GM19395 (cell line): ENCODE results near the gene EBF4.

Experiments used
- ATAC-seq: cut with Tn5 transposase; IDR thresholded peaks from one replicate; pipeline ENCODE4 v1.9.1; 2021; ENCODE audit warnings: mild to moderate bottlenecking, moderate library complexity; ENCODE audit not compliant: unreplicated experiment

Gene EBF4

DNA sequence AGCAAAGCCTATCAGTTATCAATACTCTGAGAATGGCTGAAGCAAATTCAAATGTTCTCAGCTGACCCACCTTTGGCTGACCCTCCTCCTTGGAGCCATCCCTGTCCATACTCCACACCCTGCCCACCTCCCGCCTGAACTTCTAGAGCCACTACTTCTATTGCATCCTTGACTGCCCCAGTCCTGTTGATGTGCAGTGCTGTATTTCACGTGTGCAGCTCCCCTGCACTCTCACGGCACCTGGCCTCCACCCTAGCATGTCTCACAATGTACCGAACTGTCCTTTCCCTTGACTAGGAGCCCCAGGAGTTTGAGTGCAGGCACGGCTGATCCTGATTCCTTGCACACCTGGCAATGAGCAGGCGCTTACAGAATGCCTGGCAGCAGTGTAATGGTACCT is 100.9 kb downstream of the EBF4 start:
- no peak for ATAC-seq

- ATAC-seq, result no peak
Measured at GRCh38 chr20:2794202-2794748, 101.7 kb downstream of the EBF4 start.

DNA sequence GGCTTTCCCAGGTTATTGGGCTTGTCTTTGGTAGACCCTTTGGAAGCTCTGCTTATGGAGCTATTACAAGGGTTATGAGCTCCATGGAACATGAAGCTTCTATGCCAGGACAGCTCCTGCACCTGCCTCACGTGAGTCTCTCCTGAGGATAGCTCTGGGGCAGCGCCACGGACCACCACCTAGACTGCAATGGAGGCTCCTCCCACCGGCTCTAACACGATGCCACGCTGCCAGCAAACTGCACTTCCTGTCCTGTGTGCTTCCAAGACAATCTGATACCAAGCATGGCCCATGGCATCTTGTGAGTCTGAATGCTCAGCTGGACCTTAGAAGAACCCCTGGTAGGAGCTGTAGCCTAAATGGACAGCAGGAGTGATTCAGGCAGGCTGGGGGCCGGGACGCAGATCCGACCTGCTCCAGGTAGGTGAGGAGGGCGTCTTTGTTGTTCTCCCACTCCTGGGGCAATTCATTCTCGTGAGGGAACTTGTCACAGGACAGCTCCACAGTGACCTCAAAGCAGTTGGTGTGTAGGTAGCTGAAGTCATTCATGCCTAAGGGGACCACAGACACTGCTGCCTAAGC is 102.4 kb downstream of the EBF4 start:
- ATAC-seq, result no peak

- no peak for ATAC-seq
Measured at GRCh38 chr20:2795451-2795850, 102.9 kb downstream of the EBF4 start.

DNA sequence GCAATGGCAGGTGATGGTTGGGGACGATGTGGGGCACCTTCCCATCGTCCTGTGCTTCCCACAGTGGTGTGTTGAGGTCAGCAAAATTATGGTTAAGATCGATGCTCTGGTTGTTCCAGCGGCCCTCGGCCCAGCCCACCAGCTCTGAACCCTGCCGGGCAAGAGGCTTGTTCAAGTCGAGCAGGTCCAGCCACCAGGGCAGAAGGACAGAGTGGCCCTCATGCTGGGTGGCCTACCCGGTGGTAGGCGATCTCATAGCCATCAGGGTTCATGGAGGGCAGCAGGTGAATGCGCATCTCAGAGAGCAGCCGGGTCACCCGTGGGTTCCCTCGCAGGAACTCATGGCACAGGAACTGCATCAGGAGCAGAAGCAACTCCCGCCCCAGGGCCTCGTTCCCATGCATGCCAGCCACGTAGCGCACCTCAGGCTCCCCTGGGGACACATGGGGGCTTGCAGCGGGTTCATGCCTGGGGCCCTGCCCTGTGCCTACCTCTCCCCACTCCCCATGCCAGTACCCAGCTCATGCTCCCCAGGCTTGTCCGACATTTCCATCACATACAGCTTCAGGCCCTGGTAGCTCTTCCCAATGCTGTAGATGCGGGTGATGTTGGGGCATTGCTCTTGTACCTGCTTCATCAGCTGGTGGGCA is 103.6 kb downstream of the EBF4 start:
- ATAC-seq, result no peak

- no peak for ATAC-seq
Measured at GRCh38 chr20:2797136-2797983, 104.8 kb downstream of the EBF4 start.

DNA sequence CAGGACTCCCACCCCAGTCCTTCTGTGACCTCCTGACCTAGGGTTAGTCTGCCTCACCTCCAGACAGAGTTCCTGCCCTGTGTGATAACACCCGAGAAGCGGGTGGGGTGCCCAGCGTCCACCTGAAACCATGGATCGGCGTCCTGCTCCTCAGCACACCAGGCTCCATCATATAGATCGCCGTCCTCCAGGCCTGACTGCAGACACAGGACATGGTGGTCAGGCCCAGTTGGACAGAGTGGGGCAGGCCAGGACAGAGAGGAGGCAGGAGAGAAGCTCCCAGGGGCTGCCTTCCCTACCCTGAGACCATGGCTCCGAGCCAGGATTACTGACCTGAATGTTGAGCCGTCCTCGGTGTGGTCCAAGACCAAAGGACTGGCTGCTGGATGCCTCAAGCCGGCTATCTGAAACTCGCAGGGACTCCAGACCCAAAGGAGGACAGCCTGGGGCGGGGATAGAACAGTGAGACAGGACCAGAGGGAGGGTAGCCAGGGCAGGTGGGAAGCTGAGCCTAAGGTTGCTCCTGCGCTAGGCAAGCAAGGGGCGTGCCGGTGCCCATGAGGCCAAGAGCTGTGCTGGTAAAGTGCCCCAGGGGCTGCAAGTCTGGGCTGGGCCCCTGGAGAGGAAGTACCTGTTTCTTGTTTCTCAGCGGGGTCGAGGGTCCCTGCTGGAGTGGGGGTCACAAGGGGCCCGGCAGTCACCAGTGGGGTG is 105.7 kb downstream of the EBF4 start:
- ATAC-seq, result no peak

DNA sequence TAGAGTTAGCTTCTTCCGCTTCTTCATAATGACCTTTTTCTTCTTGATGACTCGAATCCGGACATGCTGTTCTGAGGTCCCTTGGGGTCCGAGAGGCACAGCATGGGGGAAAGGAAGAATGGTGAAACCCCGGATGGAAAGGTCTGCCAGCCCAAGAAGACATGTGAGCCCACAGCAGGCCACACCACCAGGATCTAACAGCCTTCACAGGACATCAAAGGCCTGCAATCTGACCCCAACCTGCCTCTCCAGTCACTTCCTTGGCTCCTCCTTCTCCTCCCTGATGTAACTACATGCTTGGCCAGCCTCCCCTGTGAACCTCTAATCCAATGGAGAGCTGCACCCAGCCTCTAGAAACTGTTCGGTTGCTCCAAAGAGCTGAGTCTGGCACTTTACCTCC is 106.2 kb downstream of the EBF4 start:
- ATAC-seq, result no peak

DNA sequence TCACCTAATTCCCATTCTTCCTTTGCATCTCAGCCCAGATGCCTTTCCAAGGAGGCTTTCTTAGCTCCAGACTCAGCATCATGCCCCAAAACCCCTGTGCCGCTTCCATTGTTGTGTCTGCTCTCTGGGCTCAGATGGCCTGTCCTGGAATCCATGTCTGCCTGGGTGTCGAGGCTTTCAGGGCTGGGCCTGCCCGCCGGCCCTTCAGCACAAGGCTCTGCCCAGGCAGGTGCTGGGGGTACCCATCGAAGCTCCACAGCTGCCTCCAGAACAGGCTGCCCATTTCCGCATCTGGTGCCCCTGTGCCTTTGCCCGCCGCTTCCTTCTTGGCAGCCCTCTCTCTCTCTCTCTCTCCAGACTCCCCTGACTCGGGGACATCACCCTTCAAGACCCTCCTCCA is 106.7 kb downstream of the EBF4 start:
- ATAC-seq, result no peak

DNA sequence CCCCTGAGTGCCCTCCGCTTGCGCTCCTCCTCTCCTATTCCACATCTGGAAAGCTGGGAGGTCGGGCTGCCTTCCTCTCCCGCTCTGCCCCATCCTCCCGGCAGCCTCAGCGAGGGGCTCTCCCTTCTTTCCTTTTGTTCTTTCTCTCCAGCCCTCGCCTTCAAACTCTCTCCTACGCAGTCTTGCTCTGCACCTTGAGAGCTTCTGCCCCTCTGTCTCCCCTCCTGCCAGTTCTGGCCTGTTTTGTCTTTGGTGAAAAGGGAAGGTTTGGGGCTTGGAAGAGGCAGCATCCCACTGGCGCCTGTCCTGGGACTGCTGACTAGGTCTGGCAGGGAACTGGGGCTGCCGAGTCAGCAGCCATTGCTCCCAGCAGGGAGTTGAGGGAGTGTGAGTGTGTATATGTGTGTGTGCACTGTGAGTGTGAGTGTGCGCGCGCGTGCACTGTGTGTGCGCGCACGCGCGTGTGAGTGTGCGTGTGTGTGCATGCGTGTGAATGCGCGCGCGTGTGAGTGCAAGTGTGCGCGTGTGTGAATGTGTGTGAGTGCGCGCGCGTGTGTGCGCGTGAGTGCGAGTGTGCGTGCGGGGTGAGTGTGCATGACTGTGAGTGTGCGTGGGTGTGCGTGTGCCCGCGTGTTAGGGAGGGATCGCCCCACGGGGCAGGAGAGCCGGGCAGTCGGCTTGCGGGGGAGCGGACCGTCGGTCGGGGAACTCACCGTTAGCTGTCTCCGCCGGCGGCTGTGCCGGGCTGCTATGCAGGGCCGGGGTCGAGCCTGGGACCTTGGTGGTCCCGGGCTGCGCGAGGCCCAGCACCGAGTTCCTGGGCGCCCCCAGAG is 107.3 kb downstream of the EBF4 start:
- peak; percentile 13 for ATAC-seq

- ATAC-seq, result peak; percentile 72
Measured at GRCh38 chr20:2800521-2801285, 108.1 kb downstream of the EBF4 start, which contains the start of gene CPXM1. Gene CPXM1 (minus strand): TSS chr20:2800627. CDS start chr20:2800572, 55 bp downstream.

- ATAC-seq, result no peak
Measured at GRCh38 chr20:2801286-2801728, 108.7 kb downstream of the EBF4 start.

DNA sequence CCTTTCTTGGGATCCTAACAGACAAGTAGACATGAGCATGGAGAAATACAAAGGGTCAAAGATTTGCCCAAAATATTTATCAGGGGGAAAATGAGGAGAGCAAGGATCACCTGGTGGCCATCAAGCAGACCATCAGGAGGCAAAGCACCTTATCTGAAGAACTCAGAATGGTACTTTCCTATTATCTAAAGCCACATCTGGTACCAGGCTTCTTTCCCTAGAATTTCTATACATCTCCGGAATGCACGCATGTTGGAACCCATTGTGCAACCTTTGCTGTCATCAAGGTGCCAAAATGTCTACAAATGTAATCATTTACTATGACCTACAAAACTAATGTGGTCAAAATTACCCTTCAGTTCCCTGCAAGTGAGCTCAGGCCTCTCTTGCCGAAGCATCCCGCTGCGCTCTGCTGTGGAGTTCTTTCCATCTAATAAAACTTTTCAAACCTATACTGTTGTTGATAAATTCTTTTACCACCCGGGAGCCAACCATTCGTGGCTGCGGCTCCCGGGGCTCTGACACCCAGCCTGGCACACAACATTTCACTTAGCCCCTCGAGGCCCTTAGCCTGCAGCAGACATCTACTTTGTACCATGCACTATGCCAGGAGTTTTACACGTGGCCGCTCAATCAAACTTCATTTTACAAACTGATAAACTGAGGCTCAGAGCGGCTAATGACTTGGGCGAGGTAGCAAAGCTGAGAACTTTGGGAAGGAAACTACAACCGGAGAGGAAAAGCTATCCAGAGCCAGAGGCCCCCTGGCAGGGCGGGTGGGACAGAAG is 111.7 kb downstream of the EBF4 start:
- ATAC-seq, result no peak

DNA sequence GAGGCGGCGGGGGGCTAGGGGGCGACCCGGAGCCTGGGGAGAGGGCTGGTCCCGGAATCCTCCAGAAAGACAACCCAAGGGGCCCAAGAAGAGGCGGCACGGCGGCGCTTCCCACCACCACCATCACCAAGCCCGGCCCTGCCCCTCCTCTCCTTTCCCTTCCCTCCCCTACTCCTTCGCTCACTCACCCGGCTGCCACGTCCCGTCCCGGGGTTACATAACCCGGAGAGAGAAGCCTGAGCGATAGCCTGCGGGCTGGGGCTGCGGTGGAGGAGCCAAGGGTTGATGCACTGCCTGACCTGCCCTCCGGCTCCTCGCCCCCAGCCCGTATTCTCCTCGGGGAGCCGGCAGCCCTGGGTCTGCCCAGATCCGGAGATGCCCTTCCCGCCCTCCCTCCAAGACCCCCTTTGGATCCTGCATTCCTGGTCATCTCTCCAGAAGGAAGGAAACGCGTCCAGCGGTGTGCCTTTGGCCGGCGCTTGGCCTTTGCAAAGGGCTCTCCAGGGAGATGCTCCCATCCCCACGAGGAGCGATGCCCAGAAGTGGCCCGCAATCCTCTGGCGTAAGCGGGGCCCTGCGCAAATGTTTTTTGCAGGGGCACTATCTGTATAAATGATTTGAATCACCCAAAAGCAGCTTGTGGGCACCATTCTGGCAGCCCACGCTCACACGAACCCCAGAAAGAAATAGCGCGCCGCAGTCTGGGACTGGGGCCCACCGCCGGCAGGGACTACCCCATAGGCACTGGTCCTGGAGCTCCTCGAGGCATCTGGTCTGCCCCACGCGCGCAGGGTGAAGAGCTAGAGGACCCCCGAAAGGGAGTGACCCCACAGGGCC is 112.5 kb downstream of the EBF4 start:
- ATAC-seq, result no peak

- ATAC-seq, result no peak
Measured at GRCh38 chr20:2805689-2806350, 113.2 kb downstream of the EBF4 start.

DNA sequence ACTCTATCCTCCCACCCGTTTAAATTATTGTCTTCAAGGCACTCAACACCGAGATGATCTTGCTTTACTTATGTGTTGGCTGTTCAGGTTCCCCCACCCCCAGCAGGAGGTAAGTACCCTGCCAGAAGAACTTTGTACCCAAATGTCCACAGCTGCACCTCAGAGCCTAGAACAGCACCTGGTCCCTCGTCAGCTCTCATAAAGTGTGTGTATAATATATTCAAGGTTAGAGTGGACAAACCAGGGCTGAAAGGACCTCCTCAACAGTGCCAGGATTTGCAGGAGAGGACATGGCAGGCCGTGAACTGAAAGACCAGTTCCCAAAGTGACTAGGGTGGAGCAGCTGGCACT is 113.7 kb downstream of the EBF4 start:
- no peak for ATAC-seq

GRCh38 chr20:2807019-2807418 is 114.4 kb downstream of the EBF4 start:
- no peak for ATAC-seq
